Heart left ventricle (tissue), 16 donors: ENCODE measurements around the gene NAA80. TPM values are rescaled to one million over a fixed set of nuclear protein-coding genes. Genes with fewer than 3 reads are reported as not detected.
A peak's percentile ranks its signal among the peaks of the same experiment; 100 is the strongest.

Experiments used
- ATAC-seq, 4 donors: fragments of 200-7000 bp; cut with Tn5 transposase; one replicate each; pipeline ENCODE4 v1.9.1; 2020 to 2022; ENCODE audit warnings: moderate library complexity in 4 of 4, mild to moderate bottlenecking in 3 of 4, moderate number of reproducible peaks in 1 of 4
- DNase-seq, 5 donors: peaks; one replicate each; pipeline ENCODE4 v3.0.0-alpha.2; 2020
- H3K27ac ChIP-seq, 12 donors: fragments of 200-600 bp; sonication (generic) in 4 of 12; one replicate each; pipeline versions ENCODE4 v1.5.0 to v1.8.0; 2016 to 2022; ENCODE audit warnings: mild to moderate bottlenecking in 2 of 12
- H3K27me3 ChIP-seq, 9 donors: fragments of 200-600 bp; sonication (generic) in 2 of 9; one replicate each; pipeline versions ENCODE4 v1.5.1 to v1.8.0; 2016 to 2022; ENCODE audit warnings: mild to moderate bottlenecking in 3 of 9
- H3K36me3 ChIP-seq, 9 donors: fragments of 200-600 bp; sonication (generic) in 2 of 9; one replicate each; pipeline versions ENCODE4 v1.5.0 to v1.8.0; 2018 to 2022; ENCODE audit warnings: mild to moderate bottlenecking in 2 of 9
- H3K4me1 ChIP-seq, 12 donors: fragments of 200-600 bp; sonication (generic) in 4 of 12; one replicate each; pipeline versions ENCODE4 v1.5.0 to v1.8.0; 2016 to 2022; ENCODE audit warnings: mild to moderate bottlenecking in 3 of 12
- H3K4me3 ChIP-seq, 12 donors: fragments of 200-600 bp; sonication (generic) in 4 of 12; one replicate each; pipeline versions ENCODE4 v1.5.0 to v1.8.0; 2017 to 2022; ENCODE audit warnings: mild to moderate bottlenecking in 9 of 12, moderate library complexity in 4 of 12
- H3K9me3 ChIP-seq, 12 donors: fragments of 200-600 bp; sonication (generic) in 4 of 12; one replicate each; pipeline versions ENCODE4 v1.5.0 to v1.8.0; 2016 to 2022; ENCODE audit warnings: mild to moderate bottlenecking in 1 of 12
- CTCF ChIP-seq, 12 donors: fragments of 200-600 bp; sonication (generic) in 4 of 12; IDR thresholded peaks; one replicate each; pipeline versions ENCODE4 v1.5.0 to v1.8.0; 2018 to 2022; ENCODE audit warnings: antibody characterized with exemption in 12 of 12, mild to moderate bottlenecking in 5 of 12
- POLR2A ChIP-seq, 2 donors: fragments of 450-650 bp; IDR thresholded peaks; one replicate each; pipeline ENCODE4 v1.6.1; 2017; ENCODE audit warnings: antibody characterized with exemption in 2 of 2, mild to moderate bottlenecking in 2 of 2, moderate library complexity in 2 of 2
- WGBS, 4 donors: extraction: QIAGEN DNeasy Blood & Tissue Kit in 2 of 4; methylation state at CpG; one replicate each; pipeline versions ENCODE4 v1.1.5 to v1.1.7; 2013 to 2018; 5-methylcytosine and 5-hydroxymethylcytosine counted together
- intact Hi-C, 10 donors: fragments of 100-400 bp; cut with DNase I; formaldehyde crosslinking; loops; one replicate each; pipeline versions ENCODE4 v1.11.1 to v1.14.2; 2022
- polyA plus RNA-seq, 2 donors: library from polyadenylated mRNA; stranded (reverse); fragments of 200-250 nt; gene quantifications; one replicate each; pipeline ENCODE4 v1.2.3, GENCODE V29; 2013
- total RNA-seq, 9 donors: library from RNA; depleted of rRNA in 2 of 9; stranded (reverse); fragments of >200 nt in 2 of 9; fragmentation: NEBNext Ultra II Directional in 3 of 9; extraction: Animal tissue kit (Norgen Biotek cat#: 25700) in 3 of 9; gene quantifications; one replicate each; pipeline versions ENCODE4 v1.1.0 to v1.2.4, GENCODE V29; 2016 to 2023
- donor health status: ischemic (EF 13 %, LVEDD 7.1; RV severe dilation, severe dysfunction).
- donor health status: healthy with polysubstance abuse.
- donor health status: DM: no; HTN: yes; CAD: no.
- donor health status: DM: no; HTN: no; CAD: no.
- donor health status: ischemic (EF 25% LVEDD 6.9; RV normal size, moderate dysfunction).
- donor health status: ischemic (EF 25% LVEDD 5.7; RV mildly dilated, moderate dysfunction).
- donor health status: healthy.
- donor health status: DM: yes; HTN: yes; CAD: no.
- donor health status: ischemic (EF 35%, LVEDD 5.7; RV mildly dilated, moderate dysfunction).
- donor health status: nonischemic (EF 11% LVEDD 7.7; RV severe dilation, severe dysfunction).
- donor health status: DM: yes; HTN: yes; CAD: no.
- donor health status: PGD.
- donor health status: ischemic (EF 29% LVEDD 5.4; RV normal size, mild dysfunction).
- donor health status: nonischemic (EF 23%, LVEDD 6.1; RV moderate dilation, normal function).

The NAA80 gene
- total and polyA plus RNA-seq, 11 donors: 5.0 to 13.9 (median 9.8) TPM

GRCh38 chr3:50251220-50251619 is 48.0 kb downstream of the NAA80 start:
- Histone ChIP-seq H3K27me3 (no peaks in the 10 kb centered on the region), H3K4me1 (peaks cover 17 to 98% (median 90%) of the 10 kb centered on the region in 12 donors), H3K27ac (peak overlapping the region; percentile 37 to 99 (median 94)), H3K9me3 (no peaks in the 10 kb centered on the region), H3K36me3 (peaks cover 0 to 87% (median 34%) of the 10 kb centered on the region in 9 donors), H3K4me3 (no peak overlapping the region)
- DNase-seq (no peak), ATAC-seq (no peak)
- WGBS, 4 donors: 70 to 85% (median 76%) methylated on average over 7 to 8 of the region's 8 CpGs
- no peak for TF ChIP-seq POLR2A (IDR thresholded peaks at IDR 0.05)
- no peak for TF ChIP-seq CTCF (IDR thresholded peaks at IDR 0.05)
- intact Hi-C loops: loop anchor here in 2 of 10 donors (5.0 to 10.0 kb wide), 2 partner anchors 51 to 74 kb away; partner anchors contain the start of genes HYAL1 (in 1 of the 2), HYAL2 (in 1 of the 2) and TUSC2 (in 1 of the 2)

- peaks cover 17 to 100% (median 91%) of the 10 kb centered on the region in 12 donors for H3K4me1 ChIP-seq
Measured at GRCh38 chr3:50250514-50250913, 48.7 kb downstream of the NAA80 start.

GRCh38 chr3:50249457-50249856 is 49.7 kb downstream of the NAA80 start:
- TF ChIP-seq CTCF (IDR thresholded peaks at IDR 0.05) (no peak), POLR2A (IDR thresholded peaks at IDR 0.05) (no peak)
- no peak for DNase-seq
- H3K4me3 ChIP-seq: no peak overlapping the region
- intact Hi-C loops: no loop called here
- peaks cover 0 to 81% (median 29%) of the 10 kb centered on the region in 9 donors for H3K36me3 ChIP-seq
- H3K9me3 ChIP-seq: no peaks in the 10 kb centered on the region
- no peak for ATAC-seq
- H3K4me1 ChIP-seq: peaks cover 21 to 100% (median 90%) of the 10 kb centered on the region in 12 donors
- no peaks in the 10 kb centered on the region for H3K27me3 ChIP-seq
- WGBS, 4 donors: 73 to 100% (median 86%) methylated on average over 2 to 5 of the region's 5 CpGs
- H3K27ac ChIP-seq: peak overlapping the region; percentile 81 to 99 (median 94)

More at GRCh38 chr3:50250514-50250913, 48.7 kb downstream of the NAA80 start:
- peaks cover 0 to 84% (median 29%) of the 10 kb centered on the region in 9 donors for H3K36me3 ChIP-seq
- H3K27ac ChIP-seq: peak overlapping the region in 11 of 12 donors; percentile 85 to 99 (median 94)
- TF ChIP-seq POLR2A (IDR thresholded peaks at IDR 0.05): no peak
- 87 to 97% (median 92%) methylated on average over 4 of the region's 4 CpGs for WGBS, 4 donors
- intact Hi-C loops: loop anchor here in 2 of 10 donors (5.0 to 10.0 kb wide), 2 partner anchors 52 to 74 kb away; partner anchors contain the start of genes HYAL1 (in 1 of the 2), HYAL2 (in 1 of the 2) and TUSC2 (in 1 of the 2)
- H3K27me3 ChIP-seq: no peaks in the 10 kb centered on the region
- no peaks in the 10 kb centered on the region for H3K9me3 ChIP-seq
- ATAC-seq (no peak), DNase-seq (no peak)
- H3K4me3 ChIP-seq: no peak overlapping the region

GRCh38 chr3:50248387-50248786 is 50.8 kb downstream of the NAA80 start:
- 7 to 15% (median 8%) methylated on average over 3 of the region's 3 CpGs for WGBS, 4 donors
- intact Hi-C loops: no loop called here
- H3K4me1 ChIP-seq: peaks cover 21 to 100% (median 91%) of the 10 kb centered on the region in 12 donors
- H3K27me3 ChIP-seq: no peaks in the 10 kb centered on the region
- no peaks in the 10 kb centered on the region for H3K9me3 ChIP-seq
- peak in 3 of 5 donors; percentile 63 to 85 (median 78) for DNase-seq
- peak overlapping the region; percentile 81 to 99 (median 94) for H3K27ac ChIP-seq
- H3K36me3 ChIP-seq: peaks cover 0 to 76% (median 23%) of the 10 kb centered on the region in 9 donors
- H3K4me3 ChIP-seq: peak overlapping the region in 1 of 12 donors; percentile 3
- TF ChIP-seq CTCF (IDR thresholded peaks at IDR 0.05) (no peak), POLR2A (IDR thresholded peaks at IDR 0.05) (peak in 1 of 2 donors; percentile 23)
- ATAC-seq: peak; percentile 30 to 59 (median 46)
